Hematopoietic multipotent progenitor cell treated with erythropoietin and hydrocortisone succinate and interleukin-3 and kit ligand, for 8 days (in vitro differentiated cells): ENCODE data around the gene EPHA8.

Experiments
- DNase-seq: peaks from one replicate; pipeline ENCODE4 v3.0.0-alpha.2; 2015

Gene EPHA8

GRCh38 chr1:22625262-22625925, 62.1 kb downstream of the EPHA8 start:
- DNase-seq, result no peak

GRCh38 chr1:22626237-22627157, 63.2 kb downstream of the EPHA8 start:
- DNase-seq, result no peak

GRCh38 chr1:22627331-22627730, 64.0 kb downstream of the EPHA8 start:
- no peak for DNase-seq

- no peak for DNase-seq
These were observed 65.6 kb downstream of the EPHA8 start for GRCh38 chr1:22628698-22629444.

- no peak for DNase-seq
These were observed 66.6 kb downstream of the EPHA8 start for GRCh38 chr1:22629886-22630285.

- no peak for DNase-seq
These were observed 70.6 kb downstream of the EPHA8 start for GRCh38 chr1:22633697-22634463.

GRCh38 chr1:22635436-22635835, 72.1 kb downstream of the EPHA8 start:
- no peak for DNase-seq

- DNase-seq, result no peak
These were observed 73.1 kb downstream of the EPHA8 start, which contains the start of gene C1QA for GRCh38 chr1:22636353-22636752. Gene C1QA (plus strand): TSS chr1:22636628. CDS start chr1:22637617, 989 bp downstream.

- no peak for DNase-seq
These were observed 73.6 kb downstream of the EPHA8 start for GRCh38 chr1:22636927-22637326.

- no peak for DNase-seq
These were observed 74.7 kb downstream of the EPHA8 start for GRCh38 chr1:22637907-22638445.

- DNase-seq, result no peak
These were observed 75.4 kb downstream of the EPHA8 start for GRCh38 chr1:22638476-22639234.

GRCh38 chr1:22639286-22639685, 76.0 kb downstream of the EPHA8 start:
- DNase-seq, result no peak

GRCh38 chr1:22641247-22641646, 78.0 kb downstream of the EPHA8 start:
- no peak for DNase-seq

- DNase-seq, result peak; percentile 48
These were observed 78.8 kb downstream of the EPHA8 start for GRCh38 chr1:22641906-22642636.

GRCh38 chr1:22643381-22643780, 80.1 kb downstream of the EPHA8 start, which contains the start of gene C1QC:
Gene C1QC (plus strand): TSS chr1:22643633. CDS start chr1:22644024, 391 bp downstream.
- no peak for DNase-seq

GRCh38 chr1:22643928-22644327, 80.6 kb downstream of the EPHA8 start:
- no peak for DNase-seq

- DNase-seq, result no peak
These were observed 82.6 kb downstream of the EPHA8 start for GRCh38 chr1:22645931-22646330.

- DNase-seq, result no peak
These were observed 83.1 kb downstream of the EPHA8 start for GRCh38 chr1:22646384-22646783.

GRCh38 chr1:22650089-22650693, 86.9 kb downstream of the EPHA8 start:
- no peak for DNase-seq
